GM12878 (cell line): ENCODE measurements around the gene PIERCE2.

Source experiments
- CREB1 ChIP-seq: IDR thresholded peaks from 2 replicates; pipeline ENCODE4 v1.6.1; 2012; ENCODE audit warnings: low read depth, mild to moderate bottlenecking, inconsistent platforms
- CTCF ChIP-seq, 3 experiments: IDR thresholded peaks in 2 of 3; conservative IDR thresholded peaks in 1 of 3; 2 replicates each; pipeline ENCODE4 v1.5.1; 2011; ENCODE audit warnings: low read depth in 3 of 3, low read length in 3 of 3, mild to moderate bottlenecking in 3 of 3, control low read depth in 2 of 3, moderate library complexity in 2 of 3, inconsistent platforms in 1 of 3, mixed read lengths in 1 of 3; ENCODE audit not compliant: control insufficient read depth in 2 of 3, insufficient read depth in 1 of 3; ENCODE audit errors: extremely low read depth in 1 of 3
- EP300 ChIP-seq, 2 experiments: fragments of 150-350 bp in 1 of 2; IDR thresholded peaks; 2 replicates each; pipeline ENCODE4 v1.6.1; 2011 to 2012; ENCODE audit warnings: low read depth in 2 of 2, low read length in 2 of 2, borderline replicate concordance in 1 of 2, improper control_type of control experiment in 1 of 2, inconsistent platforms in 1 of 2; ENCODE audit not compliant: control insufficient read depth in 1 of 2
- FOXM1 ChIP-seq: IDR thresholded peaks from 2 replicates; pipeline ENCODE4 v1.6.1; 2012; ENCODE audit warnings: low read depth, mild to moderate bottlenecking, inconsistent platforms, low read length, moderate library complexity
- IRF3 ChIP-seq: fragments of 450-650 bp; IDR thresholded peaks from 2 replicates; pipeline ENCODE4 v1.6.1; 2014; ENCODE audit warnings: mild to moderate bottlenecking
- MEF2A ChIP-seq: IDR thresholded peaks from 2 replicates; pipeline ENCODE4 v1.6.1; 2011; ENCODE audit warnings: low read depth, mild to moderate bottlenecking, low read length, moderate library complexity; ENCODE audit not compliant: insufficient read depth
- MXI1 ChIP-seq: fragments of 150-350 bp; IDR thresholded peaks from 2 replicates; pipeline ENCODE4 v1.6.1; 2011; ENCODE audit warnings: low read depth, mild to moderate bottlenecking, inconsistent platforms, low read length, improper control_type of control experiment
- POLR2A ChIP-seq: IDR thresholded peaks from 2 replicates; pipeline ENCODE4 v1.6.1; 2011; ENCODE audit warnings: low read depth, mild to moderate bottlenecking, low read length
- POLR2AphosphoS2 ChIP-seq: IDR thresholded peaks from 2 replicates; pipeline ENCODE4 v1.6.1; 2011; ENCODE audit warnings: low read depth, mild to moderate bottlenecking, low read length, improper control_type of control experiment, moderate library complexity
- RCOR1 ChIP-seq: conservative IDR thresholded peaks from 2 replicates; pipeline ENCODE4 v1.6.1; 2012; ENCODE audit warnings: low read depth, low read length, improper control_type of control experiment
- SREBF2 ChIP-seq: IDR thresholded peaks from 2 replicates; pipeline ENCODE4 v1.6.1; 2012; ENCODE audit warnings: mild to moderate bottlenecking, low read length
- SRF ChIP-seq, 2 experiments: IDR thresholded peaks; 2 replicates each; pipeline ENCODE4 v1.6.1; 2011; ENCODE audit warnings: low read depth in 2 of 2, low read length in 2 of 2, mild to moderate bottlenecking in 1 of 2, moderate library complexity in 1 of 2
- ZNF687 ChIP-seq: fragments of 450-650 bp; IDR thresholded peaks from 2 replicates; pipeline ENCODE4 v1.6.1; 2017; ENCODE audit warnings: mild to moderate bottlenecking, moderate library complexity
- TF ChIP-seq, protein P1 (sequence below): IDR thresholded peaks from 2 replicates; pipeline ENCODE4 v1.6.1; 2012; ENCODE audit warnings: low read depth, low read length, improper control_type of control experiment

DNA sequence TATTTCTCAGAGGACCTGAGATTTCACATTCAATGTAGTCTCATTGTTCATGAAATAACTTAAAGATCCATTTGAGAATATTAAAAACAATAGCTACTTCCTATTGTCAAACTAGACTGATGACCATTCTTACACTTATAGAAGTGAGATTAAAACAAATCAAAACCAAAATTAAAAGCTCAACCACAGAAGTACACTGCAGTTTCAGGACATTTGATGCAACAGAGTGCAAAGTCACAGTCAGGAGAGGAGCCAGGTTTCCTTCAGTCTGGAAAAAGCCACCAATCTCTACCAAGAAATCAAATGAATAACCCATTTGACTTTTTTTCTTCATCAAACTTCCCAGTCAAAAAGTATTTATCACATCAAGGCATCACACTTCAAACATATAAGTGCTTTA lies 5.6 kb upstream of the PIERCE2 start:
- TF ChIP-seq ZNF687 (no peak), MEF2A (no peak), POLR2A (no peak), RCOR1 (no peak), EP300 (IDR thresholded peaks at IDR 0.05; ENCODE audit: borderline replicate concordance in 1 of 2, control insufficient read depth in 1 of 2, low read depth in 2 of 2, low read length in 2 of 2) (no peak), FOXM1 (no peak), POLR2AphosphoS2 (no peak), CREB1 (no peak), CTCF (IDR thresholded peaks at IDR 0.05 in 2 of 3, conservative IDR thresholded peaks at IDR 0.05 in 1 of 3; ENCODE audit: control insufficient read depth in 2 of 3, extremely low read depth in 1 of 3, insufficient read depth in 1 of 3, low read depth in 3 of 3, low read length in 3 of 3) (no peak), SREBF2 (no peak), SRF (IDR thresholded peaks at IDR 0.05; ENCODE audit: low read depth in 2 of 2, low read length in 2 of 2) (no peak), IRF3 (no peak), MXI1 (no peak)
- TF ChIP-seq, protein P1, sequence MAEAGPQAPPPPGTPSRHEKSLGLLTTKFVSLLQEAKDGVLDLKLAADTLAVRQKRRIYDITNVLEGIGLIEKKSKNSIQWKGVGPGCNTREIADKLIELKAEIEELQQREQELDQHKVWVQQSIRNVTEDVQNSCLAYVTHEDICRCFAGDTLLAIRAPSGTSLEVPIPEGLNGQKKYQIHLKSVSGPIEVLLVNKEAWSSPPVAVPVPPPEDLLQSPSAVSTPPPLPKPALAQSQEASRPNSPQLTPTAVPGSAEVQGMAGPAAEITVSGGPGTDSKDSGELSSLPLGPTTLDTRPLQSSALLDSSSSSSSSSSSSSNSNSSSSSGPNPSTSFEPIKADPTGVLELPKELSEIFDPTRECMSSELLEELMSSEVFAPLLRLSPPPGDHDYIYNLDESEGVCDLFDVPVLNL = no peak
